CD4-positive, alpha-beta T cell (primary cell): Measurements from ENCODE around the gene ADAM10. TPM values are rescaled to one million over a fixed set of nuclear protein-coding genes. Genes with fewer than 3 reads are reported as not detected.

Experiments used
- ATAC-seq: fragments of 200-7000 bp; cut with Tn5 transposase; one replicate; pipeline ENCODE4 v1.10.0; 2022; ENCODE audit warnings: mild to moderate bottlenecking; ENCODE audit not compliant: poor library complexity
- CTCF ChIA-PET: fragments of 350-600 bp; sonication (Branson Sonifier 250); formaldehyde crosslinking; loops from one replicate; lab custom pipeline; 2021; ENCODE audit warnings: antibody characterized with exemption, inconsistent platforms; lab: Charles Lee
- POLR2A ChIA-PET: fragments of 350-600 bp; sonication (Branson Sonifier 250); formaldehyde crosslinking; loops from one replicate; lab custom pipeline; 2021; ENCODE audit warnings: antibody characterized with exemption, inconsistent platforms; lab: Charles Lee
- DNase-seq, 14 experiments: peaks; one replicate each; pipeline ENCODE4 v3.0.0-alpha.2; 2013 to 2020; ENCODE audit warnings: mixed read lengths in 2 of 14
- H3K27ac ChIP-seq, 2 donors: one replicate each; pipeline versions ENCODE4 v1.5.1 to v1.7.0; 2013; ENCODE audit warnings: low read length in 2 of 2, low read depth in 1 of 2, mild to moderate bottlenecking in 1 of 2
- H3K27me3 ChIP-seq, 2 experiments: 1 replicate in 1 of 2; 2 replicates in 1 of 2; pipeline versions ENCODE4 v1.6.1 to v1.7.0; 2013; ENCODE audit warnings: low read length in 2 of 2, control low read depth in 1 of 2, mild to moderate bottlenecking in 1 of 2, moderate library complexity in 1 of 2; ENCODE audit not compliant: insufficient read depth in 2 of 2, control insufficient read depth in 1 of 2
- H3K36me3 ChIP-seq: one replicate; pipeline ENCODE4 v1.6.1; 2013; ENCODE audit warnings: low read length, control low read depth; ENCODE audit not compliant: insufficient read depth
- H3K4me1 ChIP-seq: one replicate; pipeline ENCODE4 v1.6.1; 2013; ENCODE audit warnings: low read length, control low read depth; ENCODE audit not compliant: insufficient read depth
- H3K4me3 ChIP-seq: one replicate; pipeline ENCODE4 v1.5.1; 2013; ENCODE audit warnings: mild to moderate bottlenecking, low read length, moderate library complexity
- H3K9me3 ChIP-seq, 2 experiments: 1 replicate in 1 of 2; 2 replicates in 1 of 2; pipeline versions ENCODE4 v1.6.1 to v1.7.0; 2013; ENCODE audit warnings: low read length in 2 of 2, mild to moderate bottlenecking in 2 of 2, control low read depth in 1 of 2, moderate library complexity in 1 of 2; ENCODE audit not compliant: control insufficient read depth in 1 of 2, insufficient read depth in 1 of 2
- H3K27ac Mint-ChIP-seq: one replicate; pipeline ENCODE4 v1.8.0; 2020; ENCODE audit warnings: mixed read lengths
- H3K27me3 Mint-ChIP-seq: one replicate; pipeline ENCODE4 v1.8.0; 2021; ENCODE audit warnings: mixed read lengths
- H3K36me3 Mint-ChIP-seq: one replicate; pipeline ENCODE4 v1.8.0; 2021; ENCODE audit warnings: low read depth, mixed read lengths
- H3K4me1 Mint-ChIP-seq: one replicate; pipeline ENCODE4 v1.8.0; 2021; ENCODE audit warnings: low read depth, mixed read lengths
- H3K4me3 Mint-ChIP-seq: one replicate; pipeline ENCODE4 v1.8.0; 2020; ENCODE audit warnings: mild to moderate bottlenecking, mixed read lengths
- H3K9me3 Mint-ChIP-seq: one replicate; pipeline ENCODE4 v1.8.0; 2020; ENCODE audit warnings: mixed read lengths
- intact Hi-C, 2 experiments: fragments of 100-400 bp; cut with DNase I in 1 of 2; cut with micrococcal nuclease in 1 of 2; formaldehyde crosslinking; loops; one replicate each; pipeline versions ENCODE4 v1.15.1 to v1.9.0; 2023 to 2025; cut with DNase I, micrococcal nuclease
- total RNA-seq, 174 experiments: library from RNA in 2 of 174; stranded (reverse) in 2 of 174; gene quantifications; one replicate each; pipeline ENCODE4 v1.2.3 and lab custom pipeline; 2021 to 2026
- TF ChIP-seq, protein P1 (sequence below): fragments of 200-600 bp; IDR thresholded peaks from one replicate; pipeline ENCODE4 v1.8.0; 2022; ENCODE audit warnings: antibody characterized with exemption, mild to moderate bottlenecking

ADAM10 gene
- total RNA-seq, 2 experiments from 2014 or later, result 70.5 to 80.4 TPM

DNA sequence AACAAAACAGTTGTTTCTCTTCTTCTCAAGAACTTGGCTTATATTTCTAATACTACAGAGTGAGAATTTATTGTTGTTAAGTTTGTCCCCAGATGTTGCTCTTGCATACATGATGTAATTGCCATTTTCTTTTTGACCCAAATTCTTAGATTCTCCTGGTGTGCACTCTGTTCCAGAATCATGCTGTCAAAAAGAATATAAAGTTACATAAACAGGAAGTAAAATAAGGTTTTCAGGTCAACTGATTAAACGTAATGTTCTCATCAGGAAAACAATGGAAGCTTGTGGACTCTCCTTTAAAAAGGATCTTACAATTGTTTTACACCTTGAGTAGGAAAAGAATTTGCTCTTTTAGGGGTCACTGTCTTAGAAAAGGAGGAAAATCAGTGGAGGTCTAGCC lies 121.8 kb downstream of the ADAM10 start:
- Histone ChIP-seq H3K27ac (peak overlapping the region; percentile 66 to 92), H3K4me1 (peaks cover 3% of the 10 kb centered on the region), H3K9me3 (no peaks in the 10 kb centered on the region), H3K27me3 (no peaks in the 10 kb centered on the region), H3K36me3 (peaks cover 14% of the 10 kb centered on the region), H3K4me3 (peak overlapping the region; percentile 44)
- CTCF ChIA-PET, result no interaction called here
- intact Hi-C loops, result no loop called here
- TF ChIP-seq, protein P1, sequence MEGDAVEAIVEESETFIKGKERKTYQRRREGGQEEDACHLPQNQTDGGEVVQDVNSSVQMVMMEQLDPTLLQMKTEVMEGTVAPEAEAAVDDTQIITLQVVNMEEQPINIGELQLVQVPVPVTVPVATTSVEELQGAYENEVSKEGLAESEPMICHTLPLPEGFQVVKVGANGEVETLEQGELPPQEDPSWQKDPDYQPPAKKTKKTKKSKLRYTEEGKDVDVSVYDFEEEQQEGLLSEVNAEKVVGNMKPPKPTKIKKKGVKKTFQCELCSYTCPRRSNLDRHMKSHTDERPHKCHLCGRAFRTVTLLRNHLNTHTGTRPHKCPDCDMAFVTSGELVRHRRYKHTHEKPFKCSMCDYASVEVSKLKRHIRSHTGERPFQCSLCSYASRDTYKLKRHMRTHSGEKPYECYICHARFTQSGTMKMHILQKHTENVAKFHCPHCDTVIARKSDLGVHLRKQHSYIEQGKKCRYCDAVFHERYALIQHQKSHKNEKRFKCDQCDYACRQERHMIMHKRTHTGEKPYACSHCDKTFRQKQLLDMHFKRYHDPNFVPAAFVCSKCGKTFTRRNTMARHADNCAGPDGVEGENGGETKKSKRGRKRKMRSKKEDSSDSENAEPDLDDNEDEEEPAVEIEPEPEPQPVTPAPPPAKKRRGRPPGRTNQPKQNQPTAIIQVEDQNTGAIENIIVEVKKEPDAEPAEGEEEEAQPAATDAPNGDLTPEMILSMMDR, result no peak
- Mint-ChIP-seq H3K9me3 (no peaks in the 10 kb centered on the region), H3K27me3 (no peaks in the 10 kb centered on the region), H3K36me3 (peaks cover 67% of the 10 kb centered on the region), H3K4me3 (peak overlapping the region; percentile 89), H3K4me1 (peaks cover 73% of the 10 kb centered on the region), H3K27ac (peak overlapping the region; percentile 98)
- DNase-seq, result peak in 3 of 14 experiments; percentile 26 to 64 (median 32)
- peak; percentile 60 for ATAC-seq
- POLR2A ChIA-PET, result interaction anchor here (0.6 to 1.2 kb wide), 4 partner anchors 122 to 921 kb away, joined by 3 to 8 read pairs (median 4); partner anchors contain the start of genes ADAM10, MINDY2 and POLR2M

DNA sequence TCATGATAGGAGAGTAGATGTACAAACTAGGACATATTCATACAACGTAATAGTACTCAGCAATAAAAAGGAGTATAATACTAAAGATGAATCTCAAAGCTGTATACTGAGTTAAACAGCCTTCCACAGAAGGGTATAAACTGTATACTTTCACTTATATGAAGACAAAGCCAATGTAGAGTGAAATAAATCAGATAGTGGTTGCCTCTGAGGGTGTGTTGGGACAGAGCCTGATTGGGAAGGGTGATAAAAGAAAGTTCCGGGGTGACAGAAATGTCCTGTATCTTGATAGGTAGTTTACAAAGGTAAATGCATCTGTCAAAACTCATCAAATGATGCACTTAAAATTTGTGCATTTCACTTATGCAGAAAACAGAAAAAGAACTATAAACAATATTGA lies 122.5 kb downstream of the ADAM10 start:
- Histone ChIP-seq H3K27ac (peak overlapping the region in 1 of 2 donors; percentile 92), H3K4me1 (peaks cover 3% of the 10 kb centered on the region), H3K4me3 (no peak overlapping the region), H3K9me3 (no peaks in the 10 kb centered on the region), H3K27me3 (no peaks in the 10 kb centered on the region), H3K36me3 (peaks cover 9% of the 10 kb centered on the region)
- CTCF ChIA-PET, result interaction anchor here (0.6 kb wide), 1 partner anchor 480 kb away, joined by 3 read pairs; no protein-coding TSS in a partner anchor
- DNase-seq, result peak in 2 of 14 experiments; percentile 20 to 35
- H3K27me3 Mint-ChIP-seq, result no peaks in the 10 kb centered on the region
- intact Hi-C loops, result no loop called here
- TF ChIP-seq, protein P1, result no peak
- peaks cover 80% of the 10 kb centered on the region for H3K4me1 Mint-ChIP-seq
- H3K27ac Mint-ChIP-seq, result peak overlapping the region; percentile 98
- no peaks in the 10 kb centered on the region for H3K9me3 Mint-ChIP-seq
- no peak for ATAC-seq
- POLR2A ChIA-PET, result no interaction called here
- H3K4me3 Mint-ChIP-seq, result peak overlapping the region; percentile 89
- H3K36me3 Mint-ChIP-seq, result peaks cover 71% of the 10 kb centered on the region

DNA sequence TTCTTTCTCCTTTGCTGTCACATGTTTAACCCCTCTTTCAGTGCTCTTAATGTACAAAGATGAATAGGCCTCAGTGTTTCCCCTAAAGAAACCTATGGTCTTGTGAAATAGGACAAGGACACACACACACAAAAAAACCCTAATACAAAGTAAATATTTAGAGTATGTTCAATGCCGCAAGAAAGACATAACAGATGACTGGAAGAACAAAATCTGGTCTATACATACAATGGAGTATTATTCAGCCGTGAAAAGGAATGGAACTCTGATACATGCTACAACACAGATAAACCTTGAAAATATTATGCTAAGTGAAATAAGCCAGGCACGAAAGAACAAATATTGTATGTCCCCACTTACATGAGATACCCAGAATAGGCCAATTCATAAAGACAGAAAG lies 123.1 kb downstream of the ADAM10 start:
- ChIA-PET POLR2A (no interaction called here), CTCF (no interaction called here)
- Histone ChIP-seq H3K4me3 (no peak overlapping the region), H3K27me3 (no peaks in the 10 kb centered on the region), H3K27ac (peak overlapping the region in 1 of 2 donors; percentile 92), H3K9me3 (no peaks in the 10 kb centered on the region), H3K4me1 (peaks cover 3% of the 10 kb centered on the region), H3K36me3 (peaks cover 6% of the 10 kb centered on the region)
- Mint-ChIP-seq H3K27me3 (no peaks in the 10 kb centered on the region), H3K4me3 (peak overlapping the region; percentile 4), H3K4me1 (peaks cover 81% of the 10 kb centered on the region), H3K36me3 (peaks cover 73% of the 10 kb centered on the region), H3K27ac (peak overlapping the region; percentile 98), H3K9me3 (no peaks in the 10 kb centered on the region)
- ATAC-seq (no peak), DNase-seq (no peak)
- intact Hi-C loops, result no loop called here
- TF ChIP-seq, protein P1, result no peak
